ENCODE results near the gene PRX.

DNA sequence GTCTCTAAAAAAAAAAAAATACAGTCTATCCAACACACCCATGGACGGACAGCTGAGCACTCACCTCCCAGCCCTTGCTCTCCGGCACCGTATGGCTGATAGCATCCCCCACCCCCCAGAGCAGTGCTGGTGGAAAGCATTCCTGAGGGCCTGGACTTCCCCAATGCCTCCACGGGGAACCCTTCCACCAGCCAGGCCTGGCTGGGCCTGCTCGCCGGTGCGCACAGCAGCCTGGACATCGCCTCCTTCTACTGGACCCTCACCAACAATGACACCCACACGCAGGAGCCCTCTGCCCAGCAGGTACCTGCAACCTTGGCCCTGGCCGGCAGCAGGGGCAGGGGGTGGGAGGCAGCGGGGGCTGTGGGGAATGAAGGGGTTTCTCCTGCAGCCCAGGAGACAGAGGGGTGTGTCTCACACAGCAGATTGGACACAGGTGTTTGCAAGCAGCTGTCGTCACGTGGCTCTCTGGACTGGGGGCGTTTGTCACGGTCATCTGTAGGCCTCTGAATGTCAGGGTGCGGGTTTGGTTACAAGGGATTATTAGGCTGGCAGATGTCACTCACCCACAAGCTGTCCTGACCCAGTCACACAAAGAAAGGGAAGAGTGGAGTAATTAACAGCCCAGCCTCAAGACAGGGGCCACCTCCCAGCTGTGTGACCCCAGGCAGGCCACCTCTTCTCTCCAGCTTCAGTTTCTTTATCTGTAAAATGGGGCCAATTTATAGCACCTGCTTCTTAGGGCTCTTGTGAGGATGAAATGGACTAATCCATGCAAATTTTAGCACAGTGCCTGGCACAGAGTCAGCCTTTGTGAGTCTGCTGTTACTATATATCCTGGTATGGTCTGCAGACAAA, 45.4 kb downstream of the PRX start:
- TF ChIP-seq POLR2A (IDR thresholded peaks at IDR 0.05; ENCODE audit: insufficient read depth in 1 of 2, low read depth in 2 of 2, low read length in 2 of 2) = no peak
- TF ChIP-seq RFXANK (CRISPR knock-in tag; IDR thresholded peaks at IDR 0.05) = no peak
- TF ChIP-seq, protein P1, sequence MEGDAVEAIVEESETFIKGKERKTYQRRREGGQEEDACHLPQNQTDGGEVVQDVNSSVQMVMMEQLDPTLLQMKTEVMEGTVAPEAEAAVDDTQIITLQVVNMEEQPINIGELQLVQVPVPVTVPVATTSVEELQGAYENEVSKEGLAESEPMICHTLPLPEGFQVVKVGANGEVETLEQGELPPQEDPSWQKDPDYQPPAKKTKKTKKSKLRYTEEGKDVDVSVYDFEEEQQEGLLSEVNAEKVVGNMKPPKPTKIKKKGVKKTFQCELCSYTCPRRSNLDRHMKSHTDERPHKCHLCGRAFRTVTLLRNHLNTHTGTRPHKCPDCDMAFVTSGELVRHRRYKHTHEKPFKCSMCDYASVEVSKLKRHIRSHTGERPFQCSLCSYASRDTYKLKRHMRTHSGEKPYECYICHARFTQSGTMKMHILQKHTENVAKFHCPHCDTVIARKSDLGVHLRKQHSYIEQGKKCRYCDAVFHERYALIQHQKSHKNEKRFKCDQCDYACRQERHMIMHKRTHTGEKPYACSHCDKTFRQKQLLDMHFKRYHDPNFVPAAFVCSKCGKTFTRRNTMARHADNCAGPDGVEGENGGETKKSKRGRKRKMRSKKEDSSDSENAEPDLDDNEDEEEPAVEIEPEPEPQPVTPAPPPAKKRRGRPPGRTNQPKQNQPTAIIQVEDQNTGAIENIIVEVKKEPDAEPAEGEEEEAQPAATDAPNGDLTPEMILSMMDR (CRISPR knock-in tag; IDR thresholded peaks at IDR 0.05) = no peak
- no peak for TF ChIP-seq EZH2 (conservative IDR thresholded peaks at IDR 0.05; ENCODE audit: low read depth, low read length)
- TF ChIP-seq CCAR2 (optimal IDR thresholded peaks at IDR 0.05; ENCODE audit: low read depth, low read length) = no peak
- TF ChIP-seq CEBPG (CRISPR knock-in tag; IDR thresholded peaks at IDR 0.05) = no peak
- no peak for TF ChIP-seq HNRNPH1 (optimal IDR thresholded peaks at IDR 0.05; ENCODE audit: low read depth, low read length)
- TF ChIP-seq, protein P2, sequence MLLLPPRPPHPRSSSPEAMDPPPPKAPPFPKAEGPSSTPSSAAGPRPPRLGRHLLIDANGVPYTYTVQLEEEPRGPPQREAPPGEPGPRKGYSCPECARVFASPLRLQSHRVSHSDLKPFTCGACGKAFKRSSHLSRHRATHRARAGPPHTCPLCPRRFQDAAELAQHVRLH (CRISPR knock-in tag; IDR thresholded peaks at IDR 0.05; ENCODE audit: borderline replicate concordance, low read depth) = no peak
- TF ChIP-seq, protein P3, sequence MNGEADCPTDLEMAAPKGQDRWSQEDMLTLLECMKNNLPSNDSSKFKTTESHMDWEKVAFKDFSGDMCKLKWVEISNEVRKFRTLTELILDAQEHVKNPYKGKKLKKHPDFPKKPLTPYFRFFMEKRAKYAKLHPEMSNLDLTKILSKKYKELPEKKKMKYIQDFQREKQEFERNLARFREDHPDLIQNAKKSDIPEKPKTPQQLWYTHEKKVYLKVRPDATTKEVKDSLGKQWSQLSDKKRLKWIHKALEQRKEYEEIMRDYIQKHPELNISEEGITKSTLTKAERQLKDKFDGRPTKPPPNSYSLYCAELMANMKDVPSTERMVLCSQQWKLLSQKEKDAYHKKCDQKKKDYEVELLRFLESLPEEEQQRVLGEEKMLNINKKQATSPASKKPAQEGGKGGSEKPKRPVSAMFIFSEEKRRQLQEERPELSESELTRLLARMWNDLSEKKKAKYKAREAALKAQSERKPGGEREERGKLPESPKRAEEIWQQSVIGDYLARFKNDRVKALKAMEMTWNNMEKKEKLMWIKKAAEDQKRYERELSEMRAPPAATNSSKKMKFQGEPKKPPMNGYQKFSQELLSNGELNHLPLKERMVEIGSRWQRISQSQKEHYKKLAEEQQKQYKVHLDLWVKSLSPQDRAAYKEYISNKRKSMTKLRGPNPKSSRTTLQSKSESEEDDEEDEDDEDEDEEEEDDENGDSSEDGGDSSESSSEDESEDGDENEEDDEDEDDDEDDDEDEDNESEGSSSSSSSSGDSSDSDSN (CRISPR knock-in tag; IDR thresholded peaks at IDR 0.05) = no peak
- TF ChIP-seq ZSCAN29 (CRISPR knock-in tag; conservative IDR thresholded peaks at IDR 0.05) = no peak

Measured in HepG2 (cell line).